Colonic mucosa (tissue), 4 donors: ENCODE measurements around the gene DDA1. TPM values are rescaled to one million over a fixed set of nuclear protein-coding genes. Genes with fewer than 3 reads are reported as not detected.

Experiments
- DNase-seq: peaks from one replicate; pipeline ENCODE4 v3.0.0-alpha.2; 2020
- H3K27ac ChIP-seq: fragments of 200-600 bp; one replicate; pipeline ENCODE4 v1.8.0; 2021
- H3K27me3 ChIP-seq: fragments of 200-600 bp; one replicate; pipeline ENCODE4 v1.8.0; 2021
- H3K36me3 ChIP-seq: fragments of 200-600 bp; one replicate; pipeline ENCODE4 v1.8.0; 2021
- H3K4me1 ChIP-seq: fragments of 200-600 bp; one replicate; pipeline ENCODE4 v1.8.0; 2021; ENCODE audit warnings: mild to moderate bottlenecking
- H3K4me3 ChIP-seq: fragments of 200-600 bp; one replicate; pipeline ENCODE4 v1.8.0; 2021
- H3K9ac ChIP-seq, 2 donors: one replicate each; pipeline ENCODE4 v1.7.0; 2013; ENCODE audit warnings: control low read depth in 2 of 2, low read depth in 2 of 2, low read length in 2 of 2
- H3K9me3 ChIP-seq: fragments of 200-600 bp; one replicate; pipeline ENCODE4 v1.8.0; 2021
- intact Hi-C: fragments of 100-400 bp; cut with DNase I; formaldehyde crosslinking; loops from one replicate; pipeline ENCODE4 v1.14.1; 2022
- total RNA-seq, 2 donors: library from RNA; stranded (reverse); fragmentation: NEBNext Ultra II Directional in 1 of 2; extraction: Animal tissue kit (Norgen Biotek cat#: 25700) in 1 of 2; gene quantifications; one replicate each; pipeline ENCODE4 v1.2.1, GENCODE V29; 2021
- TF ChIP-seq, protein P1 (sequence below): fragments of 200-600 bp; IDR thresholded peaks from one replicate; pipeline ENCODE4 v1.8.0; 2022; ENCODE audit warnings: antibody characterized with exemption, mild to moderate bottlenecking
- donor health status: healthy.
- donor health status: DM: no; HTN: no; CAD: no.
- donor health status: DM: no; HTN: no; CAD: no.

Gene DDA1
- total RNA-seq, 2 donors from 2014 or later = 39.1 to 45.0 TPM

GRCh38 chr19:17351815-17352435 is 42.6 kb downstream of the DDA1 start:
- Histone ChIP-seq H3K9me3 (no peaks in the 10 kb centered on the region), H3K4me3 (no peak overlapping the region), H3K27me3 (no peaks in the 10 kb centered on the region), H3K27ac (no peak overlapping the region), H3K9ac (no peak overlapping the region), H3K4me1 (no peaks in the 10 kb centered on the region), H3K36me3 (no peaks in the 10 kb centered on the region)
- TF ChIP-seq, protein P1, sequence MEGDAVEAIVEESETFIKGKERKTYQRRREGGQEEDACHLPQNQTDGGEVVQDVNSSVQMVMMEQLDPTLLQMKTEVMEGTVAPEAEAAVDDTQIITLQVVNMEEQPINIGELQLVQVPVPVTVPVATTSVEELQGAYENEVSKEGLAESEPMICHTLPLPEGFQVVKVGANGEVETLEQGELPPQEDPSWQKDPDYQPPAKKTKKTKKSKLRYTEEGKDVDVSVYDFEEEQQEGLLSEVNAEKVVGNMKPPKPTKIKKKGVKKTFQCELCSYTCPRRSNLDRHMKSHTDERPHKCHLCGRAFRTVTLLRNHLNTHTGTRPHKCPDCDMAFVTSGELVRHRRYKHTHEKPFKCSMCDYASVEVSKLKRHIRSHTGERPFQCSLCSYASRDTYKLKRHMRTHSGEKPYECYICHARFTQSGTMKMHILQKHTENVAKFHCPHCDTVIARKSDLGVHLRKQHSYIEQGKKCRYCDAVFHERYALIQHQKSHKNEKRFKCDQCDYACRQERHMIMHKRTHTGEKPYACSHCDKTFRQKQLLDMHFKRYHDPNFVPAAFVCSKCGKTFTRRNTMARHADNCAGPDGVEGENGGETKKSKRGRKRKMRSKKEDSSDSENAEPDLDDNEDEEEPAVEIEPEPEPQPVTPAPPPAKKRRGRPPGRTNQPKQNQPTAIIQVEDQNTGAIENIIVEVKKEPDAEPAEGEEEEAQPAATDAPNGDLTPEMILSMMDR = no peak
- intact Hi-C loops = no loop called here
- no peak for DNase-seq

DNA sequence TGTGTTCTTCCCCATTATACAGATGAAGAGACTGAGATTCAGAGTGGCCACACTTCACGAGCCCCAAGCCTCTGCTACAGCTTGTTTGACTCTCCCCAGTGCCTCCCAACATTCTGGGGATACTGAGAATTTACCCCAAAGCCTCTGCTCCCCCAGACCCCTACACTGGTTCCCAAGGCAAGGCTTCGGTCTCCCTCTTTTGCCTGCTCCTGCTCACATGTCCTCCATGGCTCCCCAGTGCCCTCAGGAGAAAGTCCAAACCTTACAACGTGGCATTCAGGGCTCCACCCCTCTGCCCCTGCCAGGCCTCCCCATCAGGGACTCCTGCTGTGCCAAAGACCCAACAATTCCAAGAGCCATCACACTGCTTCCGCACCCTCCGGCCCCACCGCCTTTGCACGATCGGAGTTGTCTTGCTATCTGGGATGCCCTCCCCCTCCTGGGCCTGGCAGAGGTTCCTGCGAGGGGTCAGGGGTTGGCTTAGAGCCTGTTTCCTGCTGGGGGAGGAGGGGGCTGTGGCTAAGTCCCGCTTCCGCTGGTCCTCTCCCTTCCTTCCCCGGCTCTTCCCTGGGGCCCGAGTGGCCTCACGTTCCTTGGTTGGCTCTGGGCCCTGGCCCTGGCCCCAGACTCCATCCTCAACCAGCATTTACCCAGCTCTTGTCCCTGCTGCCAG is 43.4 kb downstream of the DDA1 start:
- TF ChIP-seq, protein P1 = no peak
- Histone ChIP-seq H3K27ac (no peak overlapping the region), H3K4me3 (no peak overlapping the region), H3K4me1 (no peaks in the 10 kb centered on the region), H3K9ac (no peak overlapping the region), H3K27me3 (no peaks in the 10 kb centered on the region), H3K36me3 (no peaks in the 10 kb centered on the region), H3K9me3 (no peaks in the 10 kb centered on the region)
- DNase-seq = no peak
- intact Hi-C loops = no loop called here

- no peaks in the 10 kb centered on the region for H3K27me3 ChIP-seq
- H3K4me3 ChIP-seq = no peak overlapping the region
Observed at GRCh38 chr19:17353386-17353785, 44.0 kb downstream of the DDA1 start.

GRCh38 chr19:17357078-17357666 is 47.8 kb downstream of the DDA1 start:
- Histone ChIP-seq H3K9ac (no peak overlapping the region), H3K9me3 (no peaks in the 10 kb centered on the region), H3K4me3 (no peak overlapping the region), H3K27ac (no peak overlapping the region), H3K4me1 (no peaks in the 10 kb centered on the region), H3K27me3 (no peaks in the 10 kb centered on the region), H3K36me3 (no peaks in the 10 kb centered on the region)
- TF ChIP-seq, protein P1 = no peak
- intact Hi-C loops = no loop called here
- DNase-seq = no peak

More at GRCh38 chr19:17353386-17353785, 44.0 kb downstream of the DDA1 start:
- no peak for DNase-seq
- Histone ChIP-seq H3K36me3 (no peaks in the 10 kb centered on the region), H3K4me1 (no peaks in the 10 kb centered on the region), H3K9me3 (no peaks in the 10 kb centered on the region), H3K9ac (no peak overlapping the region), H3K27ac (no peak overlapping the region)
- TF ChIP-seq, protein P1 = no peak
- intact Hi-C loops = no loop called here

DNA sequence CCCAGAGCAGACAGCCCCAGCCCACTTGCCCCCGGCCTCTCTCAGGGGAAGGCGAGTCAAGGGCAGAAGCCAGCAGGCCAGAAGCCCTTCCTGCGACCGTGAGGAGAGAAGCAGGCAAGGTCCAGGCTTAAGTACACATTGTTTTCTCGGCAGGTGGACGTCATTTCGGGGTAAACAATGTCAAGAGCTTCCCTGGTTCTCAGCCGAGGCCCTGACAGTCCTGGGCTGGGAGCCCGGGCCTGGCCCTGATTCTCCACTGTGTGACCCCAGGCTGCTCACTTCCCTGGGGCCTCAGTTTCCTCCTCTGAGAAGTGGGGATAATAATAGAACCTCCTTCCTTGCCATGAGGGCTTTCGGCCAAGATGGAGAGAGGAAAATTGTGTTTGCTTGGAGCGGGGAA is 48.4 kb downstream of the DDA1 start:
- no peaks in the 10 kb centered on the region for H3K27me3 ChIP-seq
- no peaks in the 10 kb centered on the region for H3K9me3 ChIP-seq
- H3K9ac ChIP-seq = no peak overlapping the region
- no peaks in the 10 kb centered on the region for H3K36me3 ChIP-seq
- H3K4me1 ChIP-seq = no peaks in the 10 kb centered on the region
- no peak overlapping the region for H3K27ac ChIP-seq
- H3K4me3 ChIP-seq = no peak overlapping the region
- no peak for DNase-seq
- TF ChIP-seq, protein P1 = no peak
- intact Hi-C loops = no loop called here
